ENCODE data around the gene MGAT5B.

MGAT5B gene

DNA sequence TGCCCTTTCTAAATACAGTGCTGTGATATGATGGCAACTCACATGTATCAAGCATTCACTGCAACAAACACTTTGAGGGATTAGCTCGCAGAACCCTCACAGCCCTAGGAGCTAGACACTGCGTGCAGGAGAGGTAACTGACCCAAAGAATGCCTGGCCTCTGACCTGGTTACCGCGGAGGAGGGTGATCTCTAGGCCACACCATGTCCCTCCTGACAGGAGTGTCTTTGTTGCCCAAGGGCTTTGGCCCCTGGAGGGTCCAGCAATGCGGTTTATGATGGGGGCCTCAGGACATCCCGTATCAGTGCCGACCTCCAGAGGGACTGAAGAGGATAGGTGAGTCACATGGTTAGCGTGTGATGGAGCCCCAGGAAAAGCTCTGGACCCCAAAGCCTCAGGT, 130.6 kb downstream of the MGAT5B start:
- no peak for DNase-seq

Data from amygdala (tissue), 56 donors.